Subcutaneous adipose tissue (tissue), 4 donors: ENCODE measurements around the gene MZB1. TPM values are rescaled to one million over a fixed set of nuclear protein-coding genes. Genes with fewer than 3 reads are reported as not detected.

ENCODE experiments used
- CTCF ChIP-seq: fragments of 450-650 bp; IDR thresholded peaks from one replicate; pipeline ENCODE4 v1.5.1; 2016; ENCODE audit warnings: low read depth, mild to moderate bottlenecking, control low read depth, antibody characterized with exemption, moderate library complexity
- total RNA-seq, 4 donors: library from RNA; depleted of rRNA; stranded (reverse); fragments of >200 nt; gene quantifications; one replicate each; pipeline ENCODE4 v1.1.0, GENCODE V29; 2016

Gene MZB1
- total RNA-seq, 4 donors from 2014 or later: 2.1 TPM; not detected in 3

- TF ChIP-seq CTCF: no peak
These were observed 6.3 kb downstream of the MZB1 start, which contains the start of gene SLC23A1 for GRCh38 chr5:139383275-139383992. Gene SLC23A1, minus strand, starts transcription at chr5:139383297. Its CDS starts 44 bp downstream, at chr5:139383253.

GRCh38 chr5:139382807-139383206 is 6.9 kb downstream of the MZB1 start:
- no peak for TF ChIP-seq CTCF

GRCh38 chr5:139381837-139382761 is 7.6 kb downstream of the MZB1 start:
- no peak for TF ChIP-seq CTCF

GRCh38 chr5:139379626-139380449 is 9.9 kb downstream of the MZB1 start:
- no peak for TF ChIP-seq CTCF

- TF ChIP-seq CTCF: no peak
These were observed 10.8 kb downstream of the MZB1 start for GRCh38 chr5:139378941-139379361.

GRCh38 chr5:139378101-139378825 is 11.4 kb downstream of the MZB1 start:
- no peak for TF ChIP-seq CTCF
